Measurements from ENCODE around the gene RARRES1.

Gene RARRES1

GRCh38 chr3:158649791-158650190 lies 82.5 kb downstream of the RARRES1 start:
- Histone ChIP-seq H3K79me2 (peaks cover 2% of the 10 kb centered on the region), H2AFZ (no peak overlapping the region), H3K36me3 (ENCODE audit: control insufficient read depth, insufficient read depth, low read length) (no peaks in the 10 kb centered on the region), H3K9me3 (ENCODE audit: control insufficient read depth, low read length) (no peaks in the 10 kb centered on the region), H3K4me3 (ENCODE audit: low read depth, low read length) (no peak overlapping the region), H3K4me1 (no peaks in the 10 kb centered on the region), H3K9ac (no peak overlapping the region), H3K27me3 (ENCODE audit: control insufficient read depth, insufficient read depth, low read length) (no peaks in the 10 kb centered on the region), H3K27ac (no peak overlapping the region), H3K4me2 (ENCODE audit: low read length) (no peak overlapping the region)
- no peak for TF ChIP-seq CTCF (IDR thresholded peaks at IDR 0.05)

Measured in parathyroid adenoma (tissue), 2 donors.